GM12878 (cell line): Measurements from ENCODE around the gene LSMEM2. TPM values are rescaled to one million over a fixed set of nuclear protein-coding genes. Genes with fewer than 3 reads are reported as not detected.

ENCODE experiments used
- GABPA ChIP-seq: IDR thresholded peaks from 2 replicates; pipeline ENCODE4 v1.6.1; 2014; ENCODE audit warnings: antibody characterized with exemption, low read depth, mild to moderate bottlenecking, inconsistent platforms
- HDGF ChIP-seq: fragments of 450-650 bp; IDR thresholded peaks from 2 replicates; pipeline ENCODE4 v1.6.1; 2016; ENCODE audit warnings: antibody characterized with exemption
- NFYB ChIP-seq: IDR thresholded peaks from 2 replicates; pipeline ENCODE4 v1.6.1; 2011; ENCODE audit warnings: low read depth, mild to moderate bottlenecking, low read length, improper control_type of control experiment, moderate library complexity; ENCODE audit not compliant: insufficient read depth
- POLR2AphosphoS2 ChIP-seq: IDR thresholded peaks from 2 replicates; pipeline ENCODE4 v1.6.1; 2011; ENCODE audit warnings: low read depth, mild to moderate bottlenecking, low read length, improper control_type of control experiment, moderate library complexity
- POLR2AphosphoS5 ChIP-seq: IDR thresholded peaks from 2 replicates; pipeline ENCODE4 v1.6.1; 2011; ENCODE audit warnings: mild to moderate bottlenecking, low read length, inconsistent platforms
- RUNX3 ChIP-seq: IDR thresholded peaks from 2 replicates; pipeline ENCODE4 v1.6.1; 2012; ENCODE audit warnings: low read length, inconsistent platforms
- SIN3A ChIP-seq: IDR thresholded peaks from 2 replicates; pipeline ENCODE4 v1.6.1; 2012; ENCODE audit warnings: low read depth, low read length, improper control_type of control experiment
- SIX5 ChIP-seq: IDR thresholded peaks from 2 replicates; pipeline ENCODE4 v1.6.1; 2011; ENCODE audit warnings: mild to moderate bottlenecking, low read depth, low read length, moderate library complexity; ENCODE audit not compliant: severe bottlenecking
- SP1 ChIP-seq: IDR thresholded peaks from one replicate; pipeline ENCODE4 v1.6.1; 2011; ENCODE audit warnings: low read depth, low read length
- TAF1 ChIP-seq: IDR thresholded peaks from 2 replicates; pipeline ENCODE4 v1.6.1; 2011; ENCODE audit warnings: mild to moderate bottlenecking, low read depth, low read length, borderline replicate concordance
- YY1 ChIP-seq: IDR thresholded peaks from 2 replicates; pipeline ENCODE4 v1.6.1; 2011; ENCODE audit warnings: low read depth, mild to moderate bottlenecking, low read length
- ZNF217 ChIP-seq: fragments of 450-650 bp; IDR thresholded peaks from 2 replicates; pipeline ENCODE4 v1.6.1; 2017; ENCODE audit warnings: antibody characterized with exemption, mild to moderate bottlenecking
- ZNF384 ChIP-seq: IDR thresholded peaks from 2 replicates; pipeline ENCODE4 v1.6.1; 2012; ENCODE audit warnings: low read depth, mild to moderate bottlenecking, low read length, improper control_type of control experiment, borderline replicate concordance
- polyA plus RNA-seq, 11 experiments: library from polyadenylated mRNA; depleted of rRNA in 4 of 11; unstranded in 6 of 11; stranded (reverse) in 5 of 11; fragments of >200 nt; fragmentation: Nextera tagmentation in 4 of 11; fragmentation: Illumina TruSeq in 1 of 11; extraction: Ambion mirVana in 4 of 11; extraction: Trizol in 1 of 11; gene quantifications; 1 replicate in 1 of 11; 2 replicates in 10 of 11; pipeline versions ENCODE4 v1.2.1 to v1.2.3, GENCODE V29; 2011 to 2016; ENCODE audit warnings: inconsistent platforms in 2 of 11, missing spikeins in 2 of 11, low read depth in 1 of 11
- total RNA-seq, 4 experiments: library from RNA; depleted of rRNA in 3 of 4; stranded (reverse); fragments of >200 nt in 3 of 4; fragmentation: Illumina TruSeq in 1 of 4; extraction: Trizol in 1 of 4; gene quantifications; 2 replicates each; pipeline versions ENCODE4 v1.2.1 to v1.2.3, GENCODE V29; 2013 to 2021
- TF ChIP-seq, protein P1 (sequence below): fragments of 450-650 bp; IDR thresholded peaks from 2 replicates; pipeline ENCODE4 v1.6.1; 2017; ENCODE audit warnings: mild to moderate bottlenecking, moderate library complexity
- TF ChIP-seq, protein P2 (sequence below): fragments of 450-650 bp; IDR thresholded peaks from 2 replicates; pipeline ENCODE4 v1.6.1; 2016; ENCODE audit warnings: mild to moderate bottlenecking, moderate library complexity, borderline replicate concordance
- TF ChIP-seq, protein P3 (sequence below): IDR thresholded peaks from 2 replicates; pipeline ENCODE4 v1.6.1; 2012; ENCODE audit warnings: mild to moderate bottlenecking, low read depth, low read length

Gene LSMEM2
- total and polyA plus RNA-seq, 10 of the 15 experiments (the other 5 are each of a cell fraction or from before 2014, with no cell fraction given), result 0.17 TPM; not detected in 9

- peak; percentile 91 for TF ChIP-seq POLR2AphosphoS5
- TF ChIP-seq ZNF217, result peak; percentile 26; the same call in 1 of the 2 replicates
- peak; percentile 43 for TF ChIP-seq SIN3A
- peak; percentile 76; the same call in 1 of the 2 replicates for TF ChIP-seq NFYB
- peak; percentile 39; the same call in 1 of the 2 replicates for TF ChIP-seq YY1
- peak; percentile 93 for TF ChIP-seq HDGF
- TF ChIP-seq, protein P1, sequence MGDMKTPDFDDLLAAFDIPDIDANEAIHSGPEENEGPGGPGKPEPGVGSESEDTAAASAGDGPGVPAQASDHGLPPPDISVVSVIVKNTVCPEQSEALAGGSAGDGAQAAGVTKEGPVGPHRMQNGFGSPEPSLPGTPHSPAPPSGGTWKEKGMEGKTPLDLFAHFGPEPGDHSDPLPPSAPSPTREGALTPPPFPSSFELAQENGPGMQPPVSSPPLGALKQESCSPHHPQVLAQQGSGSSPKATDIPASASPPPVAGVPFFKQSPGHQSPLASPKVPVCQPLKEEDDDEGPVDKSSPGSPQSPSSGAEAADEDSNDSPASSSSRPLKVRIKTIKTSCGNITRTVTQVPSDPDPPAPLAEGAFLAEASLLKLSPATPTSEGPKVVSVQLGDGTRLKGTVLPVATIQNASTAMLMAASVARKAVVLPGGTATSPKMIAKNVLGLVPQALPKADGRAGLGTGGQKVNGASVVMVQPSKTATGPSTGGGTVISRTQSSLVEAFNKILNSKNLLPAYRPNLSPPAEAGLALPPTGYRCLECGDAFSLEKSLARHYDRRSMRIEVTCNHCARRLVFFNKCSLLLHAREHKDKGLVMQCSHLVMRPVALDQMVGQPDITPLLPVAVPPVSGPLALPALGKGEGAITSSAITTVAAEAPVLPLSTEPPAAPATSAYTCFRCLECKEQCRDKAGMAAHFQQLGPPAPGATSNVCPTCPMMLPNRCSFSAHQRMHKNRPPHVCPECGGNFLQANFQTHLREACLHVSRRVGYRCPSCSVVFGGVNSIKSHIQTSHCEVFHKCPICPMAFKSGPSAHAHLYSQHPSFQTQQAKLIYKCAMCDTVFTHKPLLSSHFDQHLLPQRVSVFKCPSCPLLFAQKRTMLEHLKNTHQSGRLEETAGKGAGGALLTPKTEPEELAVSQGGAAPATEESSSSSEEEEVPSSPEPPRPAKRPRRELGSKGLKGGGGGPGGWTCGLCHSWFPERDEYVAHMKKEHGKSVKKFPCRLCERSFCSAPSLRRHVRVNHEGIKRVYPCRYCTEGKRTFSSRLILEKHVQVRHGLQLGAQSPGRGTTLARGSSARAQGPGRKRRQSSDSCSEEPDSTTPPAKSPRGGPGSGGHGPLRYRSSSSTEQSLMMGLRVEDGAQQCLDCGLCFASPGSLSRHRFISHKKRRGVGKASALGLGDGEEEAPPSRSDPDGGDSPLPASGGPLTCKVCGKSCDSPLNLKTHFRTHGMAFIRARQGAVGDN, result peak; percentile 67
- TF ChIP-seq TAF1, result peak; percentile 98
- TF ChIP-seq RUNX3, result 0 out of 2 replicates have a peak, but pooled peaks have one; percentile 27
- no peak for TF ChIP-seq ZNF384
- TF ChIP-seq POLR2AphosphoS2, result peak; percentile 86
- TF ChIP-seq GABPA, result 0 out of 2 replicates have a peak, but pooled peaks have one; percentile 21
- TF ChIP-seq SP1, result peak; percentile 88
- TF ChIP-seq SIX5, result no peak
- TF ChIP-seq, protein P2, sequence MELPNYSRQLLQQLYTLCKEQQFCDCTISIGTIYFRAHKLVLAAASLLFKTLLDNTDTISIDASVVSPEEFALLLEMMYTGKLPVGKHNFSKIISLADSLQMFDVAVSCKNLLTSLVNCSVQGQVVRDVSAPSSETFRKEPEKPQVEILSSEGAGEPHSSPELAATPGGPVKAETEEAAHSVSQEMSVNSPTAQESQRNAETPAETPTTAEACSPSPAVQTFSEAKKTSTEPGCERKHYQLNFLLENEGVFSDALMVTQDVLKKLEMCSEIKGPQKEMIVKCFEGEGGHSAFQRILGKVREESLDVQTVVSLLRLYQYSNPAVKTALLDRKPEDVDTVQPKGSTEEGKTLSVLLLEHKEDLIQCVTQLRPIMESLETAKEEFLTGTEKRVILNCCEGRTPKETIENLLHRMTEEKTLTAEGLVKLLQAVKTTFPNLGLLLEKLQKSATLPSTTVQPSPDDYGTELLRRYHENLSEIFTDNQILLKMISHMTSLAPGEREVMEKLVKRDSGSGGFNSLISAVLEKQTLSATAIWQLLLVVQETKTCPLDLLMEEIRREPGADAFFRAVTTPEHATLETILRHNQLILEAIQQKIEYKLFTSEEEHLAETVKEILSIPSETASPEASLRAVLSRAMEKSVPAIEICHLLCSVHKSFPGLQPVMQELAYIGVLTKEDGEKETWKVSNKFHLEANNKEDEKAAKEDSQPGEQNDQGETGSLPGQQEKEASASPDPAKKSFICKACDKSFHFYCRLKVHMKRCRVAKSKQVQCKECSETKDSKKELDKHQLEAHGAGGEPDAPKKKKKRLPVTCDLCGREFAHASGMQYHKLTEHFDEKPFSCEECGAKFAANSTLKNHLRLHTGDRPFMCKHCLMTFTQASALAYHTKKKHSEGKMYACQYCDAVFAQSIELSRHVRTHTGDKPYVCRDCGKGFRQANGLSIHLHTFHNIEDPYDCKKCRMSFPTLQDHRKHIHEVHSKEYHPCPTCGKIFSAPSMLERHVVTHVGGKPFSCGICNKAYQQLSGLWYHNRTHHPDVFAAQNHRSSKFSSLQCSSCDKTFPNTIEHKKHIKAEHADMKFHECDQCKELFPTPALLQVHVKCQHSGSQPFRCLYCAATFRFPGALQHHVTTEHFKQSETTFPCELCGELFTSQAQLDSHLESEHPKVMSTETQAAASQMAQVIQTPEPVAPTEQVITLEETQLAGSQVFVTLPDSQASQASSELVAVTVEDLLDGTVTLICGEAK, result peak; percentile 50; the same call in 1 of the 2 replicates
- TF ChIP-seq, protein P3, sequence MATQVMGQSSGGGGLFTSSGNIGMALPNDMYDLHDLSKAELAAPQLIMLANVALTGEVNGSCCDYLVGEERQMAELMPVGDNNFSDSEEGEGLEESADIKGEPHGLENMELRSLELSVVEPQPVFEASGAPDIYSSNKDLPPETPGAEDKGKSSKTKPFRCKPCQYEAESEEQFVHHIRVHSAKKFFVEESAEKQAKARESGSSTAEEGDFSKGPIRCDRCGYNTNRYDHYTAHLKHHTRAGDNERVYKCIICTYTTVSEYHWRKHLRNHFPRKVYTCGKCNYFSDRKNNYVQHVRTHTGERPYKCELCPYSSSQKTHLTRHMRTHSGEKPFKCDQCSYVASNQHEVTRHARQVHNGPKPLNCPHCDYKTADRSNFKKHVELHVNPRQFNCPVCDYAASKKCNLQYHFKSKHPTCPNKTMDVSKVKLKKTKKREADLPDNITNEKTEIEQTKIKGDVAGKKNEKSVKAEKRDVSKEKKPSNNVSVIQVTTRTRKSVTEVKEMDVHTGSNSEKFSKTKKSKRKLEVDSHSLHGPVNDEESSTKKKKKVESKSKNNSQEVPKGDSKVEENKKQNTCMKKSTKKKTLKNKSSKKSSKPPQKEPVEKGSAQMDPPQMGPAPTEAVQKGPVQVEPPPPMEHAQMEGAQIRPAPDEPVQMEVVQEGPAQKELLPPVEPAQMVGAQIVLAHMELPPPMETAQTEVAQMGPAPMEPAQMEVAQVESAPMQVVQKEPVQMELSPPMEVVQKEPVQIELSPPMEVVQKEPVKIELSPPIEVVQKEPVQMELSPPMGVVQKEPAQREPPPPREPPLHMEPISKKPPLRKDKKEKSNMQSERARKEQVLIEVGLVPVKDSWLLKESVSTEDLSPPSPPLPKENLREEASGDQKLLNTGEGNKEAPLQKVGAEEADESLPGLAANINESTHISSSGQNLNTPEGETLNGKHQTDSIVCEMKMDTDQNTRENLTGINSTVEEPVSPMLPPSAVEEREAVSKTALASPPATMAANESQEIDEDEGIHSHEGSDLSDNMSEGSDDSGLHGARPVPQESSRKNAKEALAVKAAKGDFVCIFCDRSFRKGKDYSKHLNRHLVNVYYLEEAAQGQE, result 0 out of 2 replicates have a peak, but pooled peaks have one; percentile 29
These were observed 43.0 kb upstream of the LSMEM2 start, which contains the start of gene GNAI2 (continued) for GRCh38 chr3:50235716-50236483.
